H1 (cell line): ENCODE data around the gene HSPA12A. TPM values are rescaled to one million over a fixed set of nuclear protein-coding genes. Genes with fewer than 3 reads are reported as not detected.

ENCODE experiments used
- CEBPB ChIP-seq: IDR thresholded peaks from 2 replicates; pipeline ENCODE4 v1.6.1; 2012; ENCODE audit warnings: low read depth, low read length
- CHD7 ChIP-seq: fragments of 300-600 bp; sonication (generic); IDR thresholded peaks from 2 replicates; pipeline ENCODE4 v1.7.1; 2012; ENCODE audit warnings: low read length, moderate library complexity, mild to moderate bottlenecking, inconsistent platforms; ENCODE audit not compliant: insufficient replicate concordance
- CTBP2 ChIP-seq: IDR thresholded peaks from 2 replicates; pipeline ENCODE4 v1.7.0; 2011; ENCODE audit warnings: borderline replicate concordance, mild to moderate bottlenecking, moderate library complexity, mixed read lengths, low read length; ENCODE audit not compliant: insufficient read depth, insufficient read length
- CTCF ChIP-seq, 3 experiments: IDR thresholded peaks; 1 replicate in 2 of 3; 2 replicates in 1 of 3; pipeline versions ENCODE4 v1.5.1 to v1.6.1; 2011; ENCODE audit warnings: low read length in 3 of 3, mild to moderate bottlenecking in 3 of 3, inconsistent platforms in 2 of 3, low read depth in 1 of 3, moderate library complexity in 1 of 3; ENCODE audit not compliant: insufficient read depth in 1 of 3; ENCODE audit errors: control extremely low read depth in 1 of 3
- EZH2 ChIP-seq: fragments of 200-600 bp; sonication (generic); IDR thresholded peaks from 2 replicates; pipeline ENCODE4 v1.7.1; 2012; ENCODE audit warnings: low read depth, mild to moderate bottlenecking, moderate library complexity, low read length, inconsistent platforms; ENCODE audit not compliant: severe bottlenecking
- NANOG ChIP-seq: IDR thresholded peaks from 2 replicates; pipeline ENCODE4 v1.6.1; 2011; ENCODE audit warnings: low read length, low read depth, mild to moderate bottlenecking, inconsistent platforms; ENCODE audit not compliant: insufficient read depth, poor library complexity, severe bottlenecking
- polyA plus RNA-seq, 7 experiments: library from polyadenylated mRNA; depleted of rRNA in 3 of 7; stranded (reverse) in 5 of 7; unstranded in 2 of 7; fragments of >200 nt in 5 of 7; fragments of 200-250 nt in 2 of 7; gene quantifications; 1 replicate in 5 of 7; 2 replicates in 1 of 7; 4 replicates in 1 of 7; pipeline versions ENCODE4 v1.2.1 to v1.2.3, GENCODE V29; 2011 to 2013; ENCODE audit warnings: missing spikeins in 2 of 7, mixed read lengths in 2 of 7
- total RNA-seq: library from RNA; stranded (reverse); fragmentation: NEBNext Ultra II Directional; extraction: Animal tissue kit (Norgen Biotek cat#: 25700); gene quantifications from 2 replicates; pipeline ENCODE4 v1.2.1, GENCODE V29; 2021

The HSPA12A gene
- total and polyA plus RNA-seq, 2 of the 8 experiments (the other 6 are each of a cell fraction or from before 2014, with no cell fraction given), result 3.1 to 6.9 TPM

GRCh38 chr10:116646502-116646901 lies 95.9 kb downstream of the HSPA12A start (continued):
- TF ChIP-seq CHD7 (no peak), NANOG (no peak), CTCF (IDR thresholded peaks at IDR 0.05; ENCODE audit: control extremely low read depth in 1 of 3, insufficient read depth in 1 of 3, low read depth in 1 of 3, low read length in 3 of 3) (no peak), CEBPB (no peak), CTBP2 (no peak), EZH2 (no peak)
